Stimulated activated CD8-positive, alpha-beta memory T cell treated with anti-CD3 and anti-CD28 coated beads, Interleukin-7, amount 100 ng/mL, for 48 hours (primary cell): Measurements from ENCODE around the gene CLCNKB.
"Not testable (repeated sequence)": the region's sequence is repeated elsewhere in the genome, so short reads cannot be mapped to it uniquely, and the experiment has no call there.

Experiments used
- DNase-seq, 2 donors: peaks; one replicate each; pipeline ENCODE4 v3.0.0-alpha.2; 2020; ENCODE audit warnings: low read depth in 1 of 2; ENCODE audit errors: extremely low read depth in 1 of 2

CLCNKB gene

GRCh38 chr1:16043521-16043920 is at the start of gene CLCNKB:
Gene CLCNKB (plus strand): TSS chr1:16043782. CDS start chr1:16044493, 711 bp downstream.
- no peak for DNase-seq

GRCh38 chr1:15994081-15994480 is 49.5 kb upstream of the CLCNKB start:
- no peak for DNase-seq

GRCh38 chr1:15994590-15995351 is 48.8 kb upstream of the CLCNKB start:
- peak in 1 of 2 donors; percentile 38 for DNase-seq

GRCh38 chr1:15997076-15997585 is 46.5 kb upstream of the CLCNKB start:
- DNase-seq = no peak

GRCh38 chr1:15997637-15998280 is 45.8 kb upstream of the CLCNKB start:
- DNase-seq = no peak

- DNase-seq = no peak
Observed at GRCh38 chr1:15998929-15999328, 44.7 kb upstream of the CLCNKB start.

- not testable (repeated sequence) for DNase-seq
Observed at GRCh38 chr1:16001274-16001673, 42.3 kb upstream of the CLCNKB start.

- DNase-seq = no peak
Observed at GRCh38 chr1:16005597-16005996, 38.0 kb upstream of the CLCNKB start.

- DNase-seq = no peak
Observed at GRCh38 chr1:16006010-16006409, 37.6 kb upstream of the CLCNKB start.

- no peak for DNase-seq
Observed at GRCh38 chr1:16006552-16007485, 36.8 kb upstream of the CLCNKB start.

- no peak for DNase-seq
Observed at GRCh38 chr1:16007671-16008341, 35.8 kb upstream of the CLCNKB start.

GRCh38 chr1:16009030-16009460 is 34.5 kb upstream of the CLCNKB start:
- peak; percentile 33 to 53 for DNase-seq

GRCh38 chr1:16009678-16010077 is 33.9 kb upstream of the CLCNKB start:
- no peak for DNase-seq

GRCh38 chr1:16010837-16011236 is 32.7 kb upstream of the CLCNKB start:
- DNase-seq = no peak

- no peak for DNase-seq
Observed at GRCh38 chr1:16011936-16012589, 31.5 kb upstream of the CLCNKB start.

GRCh38 chr1:16012590-16013219 is 30.9 kb upstream of the CLCNKB start:
- DNase-seq = no peak

GRCh38 chr1:16013220-16013907 is 30.2 kb upstream of the CLCNKB start:
- peak; percentile 23 to 39 for DNase-seq

GRCh38 chr1:16013908-16014258 is 29.7 kb upstream of the CLCNKB start:
- no peak for DNase-seq
